NCI-H1694 (cell line): ENCODE results near the gene MYBL2.
"Not testable (repeated sequence)": the region's sequence is repeated elsewhere in the genome, so short reads cannot be mapped to it uniquely, and the experiment has no call there.

Experiments used
- DNase-seq: peaks from one replicate; lab custom pipeline; 2025; lab: John Stamatoyannopoulos, UW

The MYBL2 gene

DNA sequence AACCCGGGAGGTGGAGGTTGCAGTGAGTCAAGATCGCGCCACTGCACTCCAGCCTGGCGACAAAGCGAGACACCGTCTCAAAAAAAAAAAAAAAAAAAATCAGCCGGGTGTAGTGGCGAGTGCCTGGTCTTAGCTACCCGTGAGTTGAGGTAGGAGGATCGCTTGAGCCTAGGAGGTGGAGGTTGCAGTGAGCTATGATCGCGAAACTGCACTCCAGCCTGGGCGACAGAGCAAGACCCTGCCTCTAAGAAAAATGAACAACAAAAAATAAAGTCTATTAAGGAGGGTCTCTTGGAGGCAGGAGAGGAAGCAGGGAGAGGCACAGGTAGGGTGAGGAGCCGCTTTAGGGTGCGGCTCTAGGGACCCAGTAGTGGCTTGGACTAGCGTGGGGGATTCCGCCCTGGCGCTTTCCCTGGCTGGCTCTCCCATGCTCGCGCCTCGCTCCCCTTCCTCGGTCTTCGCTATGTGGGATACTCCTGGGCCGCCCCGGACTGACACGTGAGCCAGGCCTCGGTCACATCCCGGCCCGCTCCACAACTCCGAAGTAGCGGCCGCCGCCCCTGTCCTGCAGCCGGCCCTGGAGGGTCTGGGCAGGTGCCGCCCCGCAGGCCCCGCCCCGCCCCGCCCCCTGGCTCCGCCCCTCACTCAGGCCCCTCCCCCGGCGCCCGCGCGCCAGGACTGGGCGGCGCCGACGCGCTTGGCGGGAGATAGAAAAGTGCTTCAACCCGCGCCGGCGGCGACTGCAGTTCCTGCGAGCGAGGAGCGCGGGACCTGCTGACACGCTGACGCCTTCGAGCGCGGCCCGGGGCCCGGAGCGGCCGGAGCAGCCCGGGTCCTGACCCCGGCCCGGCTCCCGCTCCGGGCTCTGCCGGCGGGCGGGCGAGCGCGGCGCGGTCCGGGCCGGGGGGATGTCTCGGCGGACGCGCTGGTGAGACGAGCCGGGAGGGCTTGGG is at the start of gene MYBL2:
Gene MYBL2 (plus strand): TSS at position 739 of the 953 bp plus-strand sequence. CDS start 170 bp downstream, at position 909.
- peak; percentile 33 for DNase-seq

- no peak for DNase-seq
These were observed 35.3 kb upstream of the MYBL2 start for GRCh38 chr20:43631598-43631997.

DNA sequence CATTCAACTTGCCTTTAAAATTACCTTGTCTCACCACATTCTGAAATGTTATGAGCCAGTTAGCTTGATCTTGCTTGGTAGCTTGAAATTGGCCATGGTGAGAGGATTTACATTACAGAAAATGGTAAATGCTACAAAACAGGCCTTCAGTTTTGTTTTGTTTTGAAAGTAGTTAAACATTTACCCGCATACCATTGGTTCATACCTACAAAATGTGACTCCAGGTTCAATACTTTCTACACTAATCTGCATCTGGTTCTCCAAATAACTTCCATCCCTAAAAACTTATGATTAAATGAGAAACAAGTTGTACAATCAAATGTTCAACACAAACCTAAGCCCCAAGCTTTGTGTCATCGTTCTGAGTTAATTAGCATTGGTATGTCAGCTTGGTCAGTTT is 30.5 kb upstream of the MYBL2 start:
- DNase-seq = no peak

- DNase-seq = no peak
These were observed 24.4 kb upstream of the MYBL2 start for GRCh38 chr20:43642548-43642947.

GRCh38 chr20:43650997-43651525 is 15.9 kb upstream of the MYBL2 start:
- DNase-seq = no peak

GRCh38 chr20:43651650-43652184 is 15.2 kb upstream of the MYBL2 start:
- DNase-seq = not testable (repeated sequence)

- DNase-seq = no peak
These were observed 12.9 kb upstream of the MYBL2 start for GRCh38 chr20:43653966-43654365.

- not testable (repeated sequence) for DNase-seq
These were observed 11.7 kb upstream of the MYBL2 start for GRCh38 chr20:43655176-43655575.

GRCh38 chr20:43655937-43656336 is 11.0 kb upstream of the MYBL2 start:
- DNase-seq = no peak

GRCh38 chr20:43658069-43658722 is 8.7 kb upstream of the MYBL2 start:
- no peak for DNase-seq

DNA sequence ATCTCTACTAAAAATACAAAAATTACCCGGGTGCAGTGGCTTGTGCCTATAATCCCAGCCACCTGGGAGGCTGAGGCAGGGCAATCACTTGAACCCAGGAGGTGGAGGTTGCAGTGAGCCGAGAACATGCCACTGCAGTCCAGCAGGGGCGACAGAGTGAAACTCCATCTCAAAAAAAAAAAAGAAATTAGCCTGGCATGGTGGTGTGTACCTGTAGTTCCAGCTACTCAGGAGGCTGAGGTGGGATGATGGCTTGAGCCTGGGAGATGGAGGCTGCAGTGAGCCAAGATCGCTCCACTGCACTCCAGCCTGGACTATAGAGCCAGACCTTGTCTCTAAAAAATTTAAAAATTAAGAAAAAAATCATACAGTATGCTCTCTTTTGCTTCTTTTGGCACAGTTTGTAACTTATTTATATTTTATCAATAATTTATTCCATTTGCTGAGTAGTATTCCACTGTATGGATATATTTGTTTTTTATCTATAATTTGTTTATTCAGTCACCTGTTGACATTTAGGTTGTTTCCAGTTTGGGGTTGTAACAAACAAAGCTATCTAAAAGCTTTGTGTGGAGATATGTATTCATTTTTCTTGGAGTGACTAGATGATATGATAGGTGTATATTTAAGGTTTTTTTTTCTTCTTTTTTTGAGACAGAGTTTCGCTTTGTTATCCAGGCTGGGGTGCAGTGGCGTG is 8.0 kb upstream of the MYBL2 start:
- peak; percentile 3 for DNase-seq

GRCh38 chr20:43662943-43663655 is 3.8 kb upstream of the MYBL2 start:
- no peak for DNase-seq

GRCh38 chr20:43665466-43666176 is 1.3 kb upstream of the MYBL2 start:
- no peak for DNase-seq

DNA sequence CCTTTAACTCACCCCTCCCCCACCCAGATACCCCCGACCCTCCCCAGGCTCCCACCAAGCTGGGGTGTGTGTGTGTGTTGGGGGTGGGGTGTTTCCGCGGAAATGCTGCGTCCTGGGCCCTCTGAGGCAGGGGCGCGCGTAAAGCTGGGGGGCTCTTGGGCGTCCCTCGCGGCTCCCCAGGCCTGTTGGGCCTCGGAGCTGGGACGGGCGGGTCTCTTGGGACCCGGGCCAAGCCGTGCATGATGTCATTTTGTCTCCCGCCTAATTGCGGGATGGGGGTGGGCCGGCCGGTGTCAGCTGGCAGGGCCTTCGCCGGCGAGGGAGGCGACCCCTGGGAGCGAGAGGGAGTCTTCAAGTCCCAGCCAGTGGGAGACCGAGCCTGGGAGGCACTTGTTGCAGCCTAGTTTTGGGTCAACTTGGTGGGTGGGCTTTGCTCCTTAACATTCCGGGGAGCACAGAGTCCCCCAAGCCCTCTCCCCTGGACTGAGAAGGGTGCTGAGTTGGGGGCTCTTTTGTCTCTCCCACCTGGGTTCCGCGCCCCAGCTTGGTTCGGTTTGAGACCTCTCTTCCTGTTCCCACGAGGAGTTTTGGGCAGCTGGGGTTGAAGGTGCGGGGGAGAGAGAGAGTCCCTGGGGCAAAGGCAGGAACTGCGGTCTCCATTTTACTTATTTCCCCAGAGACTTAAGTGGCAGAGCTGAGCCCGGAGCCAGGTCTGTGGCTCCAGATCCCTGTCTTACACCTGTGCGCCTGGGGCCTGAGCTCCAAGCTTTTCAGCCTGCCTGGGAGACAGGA is 623 bp downstream of the MYBL2 start:
- DNase-seq = no peak

GRCh38 chr20:43669332-43669731 is 2.4 kb downstream of the MYBL2 start:
- no peak for DNase-seq

GRCh38 chr20:43670423-43670822 is 3.5 kb downstream of the MYBL2 start:
- DNase-seq = no peak

- DNase-seq = no peak
These were observed 9.5 kb downstream of the MYBL2 start for GRCh38 chr20:43676368-43676767.

DNA sequence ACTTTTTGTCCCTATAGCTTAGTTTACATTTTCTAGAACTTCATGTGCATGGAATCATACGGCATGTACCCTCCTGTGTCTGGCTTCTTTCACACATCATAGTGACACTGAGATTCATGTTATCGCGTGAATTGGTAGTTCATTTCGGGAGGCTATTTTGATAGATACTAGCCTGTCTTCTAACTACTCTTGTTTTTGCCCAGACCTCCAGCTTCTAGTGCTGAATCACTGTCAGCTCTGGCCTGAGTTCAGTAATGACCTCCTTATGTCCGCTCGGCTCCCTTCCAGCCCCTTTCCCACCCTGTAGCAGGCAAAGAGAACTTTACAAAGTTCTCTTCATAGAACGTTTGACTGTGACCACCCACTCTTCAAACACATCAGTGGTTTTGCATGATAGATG is 14.1 kb downstream of the MYBL2 start:
- DNase-seq = no peak

DNA sequence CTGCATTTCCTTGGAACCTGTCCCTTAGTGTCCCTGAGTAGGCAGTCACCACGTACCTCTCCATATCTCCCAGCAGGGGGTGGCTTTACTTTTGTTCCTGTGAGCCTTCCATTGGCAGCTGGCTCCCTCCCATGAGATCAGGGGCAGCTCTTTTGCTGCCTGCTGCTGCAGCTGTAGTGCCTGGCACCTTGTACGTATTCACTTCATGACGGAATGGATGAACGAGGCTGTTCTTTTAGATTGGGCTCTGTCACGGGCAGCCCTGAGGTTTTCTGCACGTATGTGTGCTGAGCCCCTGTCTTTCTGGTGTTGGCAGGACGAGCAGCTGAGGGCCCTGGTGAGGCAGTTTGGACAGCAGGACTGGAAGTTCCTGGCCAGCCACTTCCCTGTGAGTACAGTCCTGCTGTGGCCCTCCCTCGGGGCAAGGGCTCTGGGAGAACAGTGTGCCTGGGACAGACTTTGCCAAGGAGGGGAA is 14.6 kb downstream of the MYBL2 start:
- DNase-seq = no peak

- no peak for DNase-seq
These were observed 15.1 kb downstream of the MYBL2 start for GRCh38 chr20:43681991-43682410.
